ENCODE results near the gene BRAF.

DNA sequence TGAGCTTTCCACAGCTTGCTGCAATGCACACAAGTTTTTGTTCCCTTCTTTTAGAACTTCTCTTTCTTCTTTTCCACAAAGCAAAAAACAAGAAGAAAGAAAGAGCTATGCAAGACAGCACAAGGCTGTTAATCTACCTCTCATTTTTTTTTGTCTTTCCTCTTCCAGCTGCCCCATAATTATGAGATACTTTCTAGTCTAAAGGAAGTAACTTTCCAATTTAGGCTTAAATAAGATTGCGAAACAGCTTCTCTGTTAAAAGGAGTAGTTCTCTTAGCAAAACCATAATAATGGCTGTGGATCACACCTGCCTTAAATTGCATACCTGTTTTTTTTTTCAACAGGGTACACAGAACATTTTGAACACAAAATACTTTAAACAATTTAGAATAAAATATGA lies 172.2 kb downstream of the BRAF start:
- TF ChIP-seq, protein P1, sequence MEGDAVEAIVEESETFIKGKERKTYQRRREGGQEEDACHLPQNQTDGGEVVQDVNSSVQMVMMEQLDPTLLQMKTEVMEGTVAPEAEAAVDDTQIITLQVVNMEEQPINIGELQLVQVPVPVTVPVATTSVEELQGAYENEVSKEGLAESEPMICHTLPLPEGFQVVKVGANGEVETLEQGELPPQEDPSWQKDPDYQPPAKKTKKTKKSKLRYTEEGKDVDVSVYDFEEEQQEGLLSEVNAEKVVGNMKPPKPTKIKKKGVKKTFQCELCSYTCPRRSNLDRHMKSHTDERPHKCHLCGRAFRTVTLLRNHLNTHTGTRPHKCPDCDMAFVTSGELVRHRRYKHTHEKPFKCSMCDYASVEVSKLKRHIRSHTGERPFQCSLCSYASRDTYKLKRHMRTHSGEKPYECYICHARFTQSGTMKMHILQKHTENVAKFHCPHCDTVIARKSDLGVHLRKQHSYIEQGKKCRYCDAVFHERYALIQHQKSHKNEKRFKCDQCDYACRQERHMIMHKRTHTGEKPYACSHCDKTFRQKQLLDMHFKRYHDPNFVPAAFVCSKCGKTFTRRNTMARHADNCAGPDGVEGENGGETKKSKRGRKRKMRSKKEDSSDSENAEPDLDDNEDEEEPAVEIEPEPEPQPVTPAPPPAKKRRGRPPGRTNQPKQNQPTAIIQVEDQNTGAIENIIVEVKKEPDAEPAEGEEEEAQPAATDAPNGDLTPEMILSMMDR (IDR thresholded peaks at IDR 0.05; ENCODE audit: poor library complexity): no peak
- no peak for TF ChIP-seq EZH2 (IDR thresholded peaks at IDR 0.05; ENCODE audit: borderline replicate concordance)
